K562 (cell line): Measurements from ENCODE around the gene IL34. TPM values are rescaled to one million over a fixed set of nuclear protein-coding genes. Genes with fewer than 3 reads are reported as not detected.

Experiments used
- ATAC-seq: fragments of 200-7000 bp; cut with Tn5 transposase; 3 replicates; pipeline ENCODE4 v1.9.1; 2020; ENCODE audit warnings: moderate library complexity
- BruUV-seq: library from RNA; stranded (reverse); fragments of 400-500 nt; replicated peaks from 2 replicates; lab custom pipeline; 2021; lab: Mats Ljungman, UMichigan
- CTCF ChIA-PET: fragments of 300-600 bp; formaldehyde crosslinking; extraction: SDS; loops from one replicate; lab custom pipeline; 2021; ENCODE audit warnings: low intra/inter-chr PET ratio; lab: Yijun Ruan, JAX
- POLR2A ChIA-PET: fragments of 300-600, 350-650 bp; sonication (Branson Sonifier 250); formaldehyde crosslinking; extraction: SDS; loops from one replicate; lab custom pipeline; 2021; ENCODE audit warnings: antibody characterized with exemption, inconsistent platforms; lab: Yijun Ruan, JAX
- DNase-seq, 4 experiments: peaks; one replicate each; pipeline versions ENCODE4 v3.0.0 to v3.0.0-alpha.2; 2011 to 2018; ENCODE audit warnings: low spot score in 3 of 4, mixed read lengths in 3 of 4; ENCODE audit errors: extremely low read depth in 1 of 4
- FAIRE-seq: peaks from 2 replicates; lab custom pipeline; 2011; peaks lifted over from hg19 to GRCh38; lab: Jason Lieb, UNC
- H2AFZ ChIP-seq: 2 replicates; pipeline ENCODE4 v1.6.0; 2011; ENCODE audit warnings: low read depth, low read length, control low read depth, inconsistent platforms
- H3K27ac ChIP-seq: fragments of 200-600 bp; 3 replicates; pipeline ENCODE4 v1.8.0; 2011; ENCODE audit warnings: low read depth, mild to moderate bottlenecking, control low read depth, inconsistent platforms, low read length, moderate library complexity, mixed read lengths; ENCODE audit errors: extremely low read depth
- H3K27me3 ChIP-seq, 2 experiments: fragments of 300-600 bp in 1 of 2; 2 replicates in 1 of 2; 3 replicates in 1 of 2; pipeline versions ENCODE4 v1.6.0 to v1.8.0; 2011; ENCODE audit warnings: inconsistent platforms in 2 of 2, low read length in 2 of 2, mild to moderate bottlenecking in 1 of 2, mixed read lengths in 1 of 2, moderate library complexity in 1 of 2; ENCODE audit not compliant: control insufficient read depth in 2 of 2, insufficient read depth in 2 of 2
- H3K36me3 ChIP-seq: fragments of 300-600 bp; 3 replicates; pipeline ENCODE4 v1.8.0; 2011; ENCODE audit warnings: mild to moderate bottlenecking, low read length, inconsistent platforms; ENCODE audit not compliant: control insufficient read depth, insufficient read depth
- H3K4me1 ChIP-seq, 2 experiments: fragments of 200-600 bp in 1 of 2; replicated peaks in 1 of 2; 2 replicates in 1 of 2; 3 replicates in 1 of 2; pipeline versions ENCODE4 v1.5.1 to v1.8.0; 2011; ENCODE audit warnings: inconsistent platforms in 2 of 2, low read length in 2 of 2, mild to moderate bottlenecking in 1 of 2, mixed read lengths in 1 of 2, moderate library complexity in 1 of 2; ENCODE audit not compliant: control insufficient read depth in 2 of 2, insufficient read depth in 2 of 2
- H3K4me2 ChIP-seq: 2 replicates; pipeline ENCODE4 v1.6.1; 2011; ENCODE audit warnings: low read length, control low read depth, inconsistent platforms, mixed read lengths; ENCODE audit not compliant: insufficient read depth
- H3K4me3 ChIP-seq: fragments of 200-600 bp; sonication (generic), shearing (Covaris generic); 2 replicates; pipeline ENCODE4 v1.5.1; 2016; ENCODE audit warnings: control low read depth, inconsistent platforms
- H3K79me2 ChIP-seq: fragments of 200-600 bp; 3 replicates; pipeline ENCODE4 v1.8.0; 2011; ENCODE audit warnings: low read length, inconsistent platforms; ENCODE audit not compliant: control insufficient read depth, insufficient read depth
- H3K9ac ChIP-seq, 2 experiments: 2 replicates each; pipeline versions ENCODE4 v1.6.0 to v1.6.1; 2011; ENCODE audit warnings: low read depth in 2 of 2, low read length in 2 of 2, control low read depth in 1 of 2, inconsistent platforms in 1 of 2, mild to moderate bottlenecking in 1 of 2, mixed read lengths in 1 of 2; ENCODE audit not compliant: insufficient read depth in 1 of 2
- H3K9me1 ChIP-seq: one replicate; pipeline ENCODE4 v1.6.0; 2011; ENCODE audit warnings: inconsistent platforms, mild to moderate bottlenecking, low read length, moderate library complexity; ENCODE audit not compliant: control insufficient read depth, insufficient read depth
- H3K9me3 ChIP-seq: replicated peaks from 2 replicates; pipeline ENCODE4 v1.5.1; 2011; ENCODE audit warnings: low read depth, low read length, inconsistent platforms; ENCODE audit not compliant: control insufficient read depth, insufficient read depth
- H4K20me1 ChIP-seq: replicated peaks from 2 replicates; pipeline ENCODE4 v1.6.1; 2011; ENCODE audit warnings: low read length, inconsistent platforms, mixed read lengths; ENCODE audit not compliant: control insufficient read depth, insufficient read depth
- KDM4B ChIP-seq, 2 experiments: fragments of 450-650 bp in 1 of 2; sonication (generic) in 1 of 2; IDR thresholded peaks; 2 replicates each; pipeline ENCODE4 v1.6.1; 2016 to 2017; ENCODE audit warnings: borderline replicate concordance in 2 of 2, antibody characterized with exemption in 1 of 2, low read depth in 1 of 2, mild to moderate bottlenecking in 1 of 2
- POLR2G ChIP-seq: fragments of 200-400 bp; formaldehyde crosslinking; IDR thresholded peaks from 2 replicates; pipeline ENCODE4 v1.6.1; 2017; ENCODE audit warnings: low read depth, mild to moderate bottlenecking, antibody characterized with exemption, low read length, moderate library complexity
- RBFOX2 ChIP-seq: fragments of 200-400 bp; formaldehyde crosslinking; IDR thresholded peaks from 2 replicates; pipeline ENCODE4 v1.6.1; 2017; ENCODE audit warnings: low read depth, mild to moderate bottlenecking, low read length, moderate library complexity
- WGBS: fragments of 100-300 bp; shearing (Covaris generic); methylation state at CpG from one replicate; pipeline ENCODE4 v1.1.6; 2016; ENCODE audit warnings: low coverage, mixed read lengths; ENCODE audit not compliant: insufficient coverage; ENCODE audit errors: missing lambda C conversion rate; 5-methylcytosine and 5-hydroxymethylcytosine counted together
- in situ Hi-C: fragments of 300-500 bp; cut with MboI; formaldehyde crosslinking; loops from 4 replicates; pipeline ENCODE4 v1.15.0; 2018; ENCODE audit warnings: inconsistent platforms, mixed read lengths
- intact Hi-C: fragments of 100-400 bp; cut with micrococcal nuclease; formaldehyde crosslinking; loops from 2 replicates; pipeline ENCODE4 v1.14.2; 2022
- polyA plus RNA-seq, 8 experiments: library from polyadenylated mRNA; depleted of rRNA in 4 of 8; stranded (reverse) in 5 of 8; unstranded in 3 of 8; fragments of >200 nt; fragmentation: Nextera tagmentation in 2 of 8; fragmentation: Illumina TruSeq in 1 of 8; extraction: Ambion mirVana in 2 of 8; extraction: Trizol in 1 of 8; gene quantifications; 2 replicates each; pipeline versions ENCODE4 v1.2.1 to v1.2.3, GENCODE V29; 2011 to 2014; ENCODE audit warnings: inconsistent platforms in 1 of 8, missing spikeins in 1 of 8
- total RNA-seq, 7 experiments: library from RNA; depleted of rRNA in 6 of 7; stranded (reverse); fragments of >200 nt in 6 of 7; fragmentation: Illumina TruSeq in 2 of 7; extraction: Trizol in 2 of 7; gene quantifications; 2 replicates each; pipeline versions ENCODE4 v1.2.1 to v1.2.3, GENCODE V29; 2011 to 2021; ENCODE audit warnings: low replicate concordance in 1 of 7

Gene IL34
- total and polyA plus RNA-seq, 9 of the 15 experiments (the other 6 are each of a cell fraction or from before 2014, with no cell fraction given) = 0.07 to 0.18 (median 0.10) TPM; not detected in 6

- intact Hi-C loops (loop anchor here (5.0 kb wide), 2 partner anchors 53 to 88 kb away; no protein-coding TSS in a partner anchor), in situ Hi-C loops (no loop called here)
- no peak overlapping the region for H2AFZ ChIP-seq
- peak overlapping the region; percentile 79 for H3K4me2 ChIP-seq
- H3K27ac ChIP-seq = peak overlapping the region; percentile 82
- peak overlapping the region; percentile 86 for H3K4me3 ChIP-seq
- DNase-seq (no peak), FAIRE-seq (peak; percentile 65), ATAC-seq (no peak)
- H3K9me1 ChIP-seq = no peaks in the 10 kb centered on the region
- peaks cover 49% of the 10 kb centered on the region for H3K79me2 ChIP-seq
- no peaks in the 10 kb centered on the region for H3K27me3 ChIP-seq
- POLR2A ChIA-PET = interaction anchor here (0.6 kb wide), 1 partner anchor 101 kb away, joined by 3 read pairs; no protein-coding TSS in a partner anchor
- CTCF ChIA-PET = no interaction called here
- peaks cover 15 to 87% of the 10 kb centered on the region in 2 experiments for H3K4me1 ChIP-seq
- peaks cover 43% of the 10 kb centered on the region; the same call in 1 of the 3 replicates for H3K36me3 ChIP-seq
- TF ChIP-seq RBFOX2 = peak; percentile 47; the same call in 1 of the 2 replicates
- peak; percentile 50 for TF ChIP-seq POLR2G
- TF ChIP-seq KDM4B (IDR thresholded peaks at IDR 0.05; ENCODE audit: borderline replicate concordance in 2 of 2, low read depth in 1 of 2) = no peak
- peak overlapping the region; percentile 83 to 99 for H3K9ac ChIP-seq
- 86% methylated on average over 7 of the region's 14 CpGs for WGBS
- H4K20me1 ChIP-seq = peaks cover 12% of the 10 kb centered on the region; the same call in 1 of the 2 replicates
- H3K9me3 ChIP-seq = no peaks in the 10 kb centered on the region
- BruUV-seq = no TSS peak
These were observed 38.0 kb downstream of the IL34 start for GRCh38 chr16:70684146-70685060.
